ENCODE measurements around the gene DGCR6. TPM values are rescaled to one million over a fixed set of nuclear protein-coding genes. Genes with fewer than 3 reads are reported as not detected.
"Not testable (repeated sequence)": the region's sequence is repeated elsewhere in the genome, so short reads cannot be mapped to it uniquely, and the experiment has no call there.

Gene DGCR6
- total RNA-seq, 2 experiments from 2014 or later = 4.5 to 4.6 TPM

DNA sequence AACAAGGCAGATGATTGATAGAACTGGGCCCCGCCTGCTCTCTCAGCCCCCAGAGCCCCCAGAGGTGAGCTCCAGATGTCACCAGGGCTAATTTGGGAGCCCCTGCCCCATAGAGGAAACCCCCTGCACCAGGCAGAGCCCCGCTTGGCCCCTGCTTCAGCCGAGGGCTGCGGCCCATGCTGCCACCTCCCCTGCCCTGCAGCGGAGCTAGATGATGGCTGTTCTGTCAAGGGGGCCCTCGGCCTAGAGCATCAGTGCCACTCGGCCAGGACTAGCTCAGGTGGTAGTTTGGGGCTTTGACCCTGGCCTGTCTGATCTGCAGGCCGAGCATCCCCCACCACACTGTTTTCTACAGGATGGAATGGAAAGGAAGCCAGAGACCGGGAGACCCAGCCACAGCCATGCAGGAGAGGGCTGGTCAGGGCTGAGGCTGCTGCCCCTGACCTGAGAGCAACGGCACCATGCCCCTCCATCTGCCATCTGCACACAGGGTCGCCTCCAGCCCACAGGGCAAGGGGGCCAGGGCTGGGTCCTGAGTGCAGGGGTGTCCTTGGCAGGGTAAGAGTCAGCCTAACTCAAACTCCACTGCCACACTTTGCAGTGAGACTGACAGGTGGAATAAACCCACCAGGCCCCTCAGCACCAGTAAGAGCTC is 54.2 kb downstream of the DGCR6 start:
- H3K9me2 ChIP-seq (ENCODE audit: insufficient read depth, low read length); H3K27ac ChIP-seq (ENCODE audit: low read depth, low read length, poor library complexity, severe bottlenecking); CTCF ChIA-PET (ENCODE audit: unreplicated experiment); H3K9me3 ChIP-seq (ENCODE audit: low read length); H3K36me3 ChIP-seq (ENCODE audit: insufficient read depth, low read length); H4K20me1 ChIP-seq (ENCODE audit: insufficient read depth, low read length); H3K79me2 ChIP-seq (ENCODE audit: insufficient read depth, low read depth, low read length); DNase-seq (ENCODE audit: low spot score); H3K4me2 ChIP-seq (ENCODE audit: low read length); POLR2A ChIA-PET; H3K4me3 ChIP-seq (ENCODE audit: low read depth, low read length, poor library complexity, severe bottlenecking); intact Hi-C loops (cut with micrococcal nuclease; ENCODE audit: unreplicated experiment); BruUV-seq (replicated peaks); H3K4me1 ChIP-seq (ENCODE audit: insufficient read depth, low read length, poor library complexity, severe bottlenecking); H2AFZ ChIP-seq (ENCODE audit: low read length): not testable (repeated sequence)

DNA sequence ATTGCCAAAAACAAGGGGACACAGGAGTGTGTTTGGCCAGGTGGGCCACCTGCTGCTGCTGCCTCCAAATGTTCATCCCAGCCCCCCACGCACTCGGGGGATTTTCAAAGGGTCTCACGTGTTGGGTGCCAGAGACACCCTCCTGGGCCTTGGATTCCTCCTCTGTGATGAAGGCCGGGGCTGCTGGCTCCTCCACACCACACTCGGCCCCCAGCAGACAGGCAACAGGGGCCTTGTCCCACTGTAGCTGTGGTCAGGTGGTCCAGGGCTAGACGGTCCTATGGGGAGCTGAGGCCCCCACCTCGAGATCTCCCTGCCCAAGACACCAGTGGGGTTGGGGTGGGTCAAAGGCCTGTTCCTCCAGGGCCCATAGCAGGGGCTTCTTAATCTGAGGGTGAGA is 55.1 kb downstream of the DGCR6 start:
- CTCF ChIA-PET (ENCODE audit: unreplicated experiment); H3K9me2 ChIP-seq (ENCODE audit: insufficient read depth, low read length); H3K4me1 ChIP-seq (ENCODE audit: insufficient read depth, low read length, poor library complexity, severe bottlenecking); H3K4me2 ChIP-seq (ENCODE audit: low read length); H3K4me3 ChIP-seq (ENCODE audit: low read depth, low read length, poor library complexity, severe bottlenecking); H2AFZ ChIP-seq (ENCODE audit: low read length); H3K79me2 ChIP-seq (ENCODE audit: insufficient read depth, low read depth, low read length); H3K36me3 ChIP-seq (ENCODE audit: insufficient read depth, low read length); H3K9me3 ChIP-seq (ENCODE audit: low read length); H3K27ac ChIP-seq (ENCODE audit: low read depth, low read length, poor library complexity, severe bottlenecking); H4K20me1 ChIP-seq (ENCODE audit: insufficient read depth, low read length); POLR2A ChIA-PET; DNase-seq (ENCODE audit: low spot score); BruUV-seq (replicated peaks); intact Hi-C loops (cut with micrococcal nuclease; ENCODE audit: unreplicated experiment): not testable (repeated sequence)

Other genes starting within 250 kb of the DGCR6 start
- not detected in 2 replicates for gene PRODH, start 30.0 kb downstream of the DGCR6 start, total RNA-seq (2014; rRNA removed; shearing (Covaris generic))
- not detected in 2 replicates for gene PRODH, start 30.0 kb downstream of the DGCR6 start, total RNA-seq (2022)
- gene DGCR2, start 216.1 kb downstream of the DGCR6 start, total RNA-seq (2014; rRNA removed; shearing (Covaris generic)) = 26.6 and 29.7 TPM in 2 replicates
- gene DGCR2, start 216.1 kb downstream of the DGCR6 start, total RNA-seq (2022) = 26.9 and 27.6 TPM in 2 replicates
- not detected in 2 replicates for gene TSSK2, start 225.0 kb downstream of the DGCR6 start, total RNA-seq (2014; rRNA removed; shearing (Covaris generic))
- not detected in 2 replicates for gene TSSK2, start 225.0 kb downstream of the DGCR6 start, total RNA-seq (2022)
- 8.0 and 13.4 TPM in 2 replicates for gene ESS2, start 238.3 kb downstream of the DGCR6 start, total RNA-seq (2014; rRNA removed; shearing (Covaris generic))
- 14.1 and 15.7 TPM in 2 replicates for gene ESS2, start 238.3 kb downstream of the DGCR6 start, total RNA-seq (2022)
- gene GSC2, start 244.0 kb downstream of the DGCR6 start, total RNA-seq (2014; rRNA removed; shearing (Covaris generic)) = not detected in 2 replicates
- not detected in 2 replicates for gene GSC2, start 244.0 kb downstream of the DGCR6 start, total RNA-seq (2022)